HG03060 (cell line): ENCODE results near the gene GABRD.
"Not testable (repeated sequence)": the region's sequence is repeated elsewhere in the genome, so short reads cannot be mapped to it uniquely, and the experiment has no call there.

Source experiments
- ATAC-seq: cut with Tn5 transposase; IDR thresholded peaks from one replicate; pipeline ENCODE4 v1.9.1; 2021; ENCODE audit warnings: low read depth, moderate number of reproducible peaks; ENCODE audit not compliant: unreplicated experiment

GABRD gene, protein sequence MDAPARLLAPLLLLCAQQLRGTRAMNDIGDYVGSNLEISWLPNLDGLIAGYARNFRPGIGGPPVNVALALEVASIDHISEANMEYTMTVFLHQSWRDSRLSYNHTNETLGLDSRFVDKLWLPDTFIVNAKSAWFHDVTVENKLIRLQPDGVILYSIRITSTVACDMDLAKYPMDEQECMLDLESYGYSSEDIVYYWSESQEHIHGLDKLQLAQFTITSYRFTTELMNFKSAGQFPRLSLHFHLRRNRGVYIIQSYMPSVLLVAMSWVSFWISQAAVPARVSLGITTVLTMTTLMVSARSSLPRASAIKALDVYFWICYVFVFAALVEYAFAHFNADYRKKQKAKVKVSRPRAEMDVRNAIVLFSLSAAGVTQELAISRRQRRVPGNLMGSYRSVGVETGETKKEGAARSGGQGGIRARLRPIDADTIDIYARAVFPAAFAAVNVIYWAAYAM

DNA sequence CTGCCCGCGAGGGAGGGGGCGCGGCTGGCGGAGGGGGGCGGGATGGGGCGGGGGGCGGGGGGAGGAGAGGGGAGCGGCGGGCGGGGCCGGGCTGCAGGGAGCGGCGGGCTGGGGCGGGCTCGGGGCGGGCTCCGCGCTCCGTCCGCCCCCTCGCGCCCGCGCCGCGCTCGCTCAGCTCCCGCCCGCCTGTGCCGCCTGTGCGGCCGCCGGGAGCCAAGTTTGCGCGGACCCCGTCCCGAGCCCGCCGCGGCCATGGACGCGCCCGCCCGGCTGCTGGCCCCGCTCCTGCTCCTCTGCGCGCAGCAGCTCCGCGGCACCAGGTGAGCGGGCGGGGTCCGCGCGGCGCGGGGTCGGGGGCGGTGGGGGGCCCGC, at the start of gene GABRD:
Gene GABRD (plus strand): TSS at position 174 of the 372 bp plus-strand sequence. CDS start 79 bp downstream, at position 253.
- no peak for ATAC-seq

DNA sequence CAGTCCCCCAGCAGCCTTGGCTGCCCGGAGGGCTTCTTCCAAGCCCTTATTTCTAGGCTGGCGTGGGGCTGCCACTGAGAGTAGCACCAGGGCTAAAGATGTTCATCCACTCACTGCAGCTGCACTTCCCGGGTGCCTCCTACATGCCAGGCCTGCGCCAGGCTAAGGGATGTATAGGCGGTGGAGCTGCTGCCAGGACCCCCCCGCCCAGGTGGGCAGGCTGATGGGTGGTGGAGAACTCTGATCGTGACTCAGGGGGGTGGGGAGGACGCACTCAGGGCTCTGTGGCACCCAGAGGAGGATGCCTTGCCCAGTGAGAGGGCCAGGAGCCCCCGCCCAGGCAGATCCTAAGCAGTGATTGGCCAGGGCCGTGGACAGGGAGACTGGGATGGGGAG, 49.6 kb upstream of the GABRD start:
- no peak for ATAC-seq

DNA sequence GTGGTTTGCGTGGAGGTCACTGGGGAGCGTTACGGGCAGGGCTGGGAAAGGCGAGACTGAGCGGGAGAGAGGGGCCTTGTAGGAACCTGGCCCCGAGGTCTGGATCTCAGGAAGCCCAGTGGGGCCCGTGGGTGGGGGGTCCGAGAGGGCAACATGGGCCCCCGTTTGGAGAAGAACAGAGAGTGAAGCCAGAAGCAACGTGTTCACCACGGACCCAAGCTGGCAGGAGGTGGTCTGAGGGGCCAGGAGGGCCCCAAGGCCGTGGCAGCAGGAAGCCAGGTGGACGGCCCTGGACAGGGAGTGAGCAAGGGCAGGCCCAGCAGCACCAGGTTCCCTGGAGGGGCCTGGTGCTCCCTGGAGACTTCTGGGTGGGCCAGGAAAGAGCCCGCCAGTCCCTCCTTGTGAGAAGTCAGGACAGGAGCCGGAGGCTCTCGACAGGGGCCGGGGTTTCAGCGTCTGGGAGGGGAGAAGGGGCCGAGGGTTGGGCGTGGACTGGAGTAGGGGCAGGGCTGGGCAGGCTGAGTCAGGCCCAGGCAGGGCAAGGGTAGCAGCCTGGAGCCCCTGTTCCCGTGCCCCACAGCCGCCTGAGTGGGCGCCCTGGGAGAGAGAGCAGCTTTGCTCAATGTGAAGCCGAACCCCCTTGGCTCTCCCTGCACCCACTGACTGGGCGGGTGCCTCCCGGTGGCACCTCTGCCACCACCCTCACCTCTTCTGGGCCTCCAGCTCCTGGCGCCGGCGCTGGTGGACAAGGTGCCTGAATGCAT, 49.0 kb upstream of the GABRD start:
- ATAC-seq, result no peak

DNA sequence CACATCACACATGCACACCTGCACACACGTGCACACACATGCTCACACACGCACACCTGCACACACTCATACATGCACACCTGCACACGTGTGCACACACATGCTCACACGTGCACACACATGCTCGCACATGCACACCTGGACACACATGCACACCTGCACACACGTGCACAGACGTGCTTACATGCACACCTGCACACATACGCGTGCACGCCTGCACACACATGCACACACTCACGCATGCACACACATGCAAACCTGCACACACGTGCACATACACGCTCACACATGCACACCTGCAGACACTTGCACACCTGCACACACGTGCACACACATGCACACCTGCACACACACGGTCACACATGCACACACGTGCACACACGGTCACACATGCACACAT, 48.1 kb upstream of the GABRD start:
- no peak for ATAC-seq

DNA sequence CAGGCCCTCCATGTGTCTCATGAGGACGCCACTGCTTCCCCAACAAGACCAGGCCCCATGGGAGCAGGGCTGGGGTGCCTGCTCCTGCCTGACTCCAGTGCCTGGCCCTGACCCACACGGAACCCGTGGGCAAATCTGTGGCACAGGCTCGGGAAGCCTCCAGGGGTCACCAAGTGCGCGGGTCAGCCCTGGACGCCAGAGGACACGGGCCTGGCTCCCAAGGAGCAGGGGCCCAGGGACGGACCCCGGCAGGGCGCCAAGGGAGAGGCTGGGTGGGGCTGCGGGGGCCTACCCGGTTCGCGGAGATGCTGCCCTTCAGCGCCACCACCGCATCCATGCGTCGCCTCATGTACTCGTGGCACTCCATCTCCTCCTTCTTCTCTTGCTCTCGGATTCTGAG, 47.5 kb upstream of the GABRD start:
- no peak for ATAC-seq

DNA sequence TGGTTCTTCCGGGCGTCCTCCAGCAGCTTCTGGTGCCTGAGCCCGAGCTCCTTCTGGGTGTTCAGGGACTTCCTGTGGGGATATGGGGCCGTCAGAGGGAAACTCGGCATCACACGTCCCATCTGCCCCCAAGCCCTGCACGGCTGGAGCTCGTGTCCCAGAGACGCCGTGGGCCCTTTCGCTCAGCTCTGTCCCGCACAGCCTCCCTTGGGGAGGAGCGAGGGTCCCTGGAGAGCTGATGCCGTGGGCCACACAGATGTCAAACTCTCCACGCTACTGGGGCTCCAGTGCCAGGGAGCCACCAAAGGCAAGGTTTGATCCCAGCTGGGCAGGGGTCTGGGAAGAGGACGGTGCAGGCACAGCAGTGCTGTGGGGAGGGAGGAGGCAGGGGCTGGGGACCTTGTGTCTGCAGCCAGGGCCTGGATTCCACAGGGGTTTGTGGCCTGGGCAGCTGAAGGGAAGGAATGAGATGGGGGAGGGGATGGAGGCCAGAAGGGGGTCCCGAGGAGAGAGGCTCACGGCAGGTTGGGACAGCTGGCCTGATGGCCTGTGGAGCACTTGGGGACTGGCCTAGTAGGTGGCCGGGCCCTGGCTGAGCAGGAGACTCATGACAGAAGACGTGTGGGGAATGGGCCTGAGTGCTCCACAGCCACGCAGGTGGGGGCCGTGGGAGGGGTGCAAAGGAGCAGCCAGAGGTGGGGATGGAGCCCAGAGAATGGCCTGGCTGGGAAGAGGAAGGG, 46.0 kb upstream of the GABRD start:
- ATAC-seq, result no peak

DNA sequence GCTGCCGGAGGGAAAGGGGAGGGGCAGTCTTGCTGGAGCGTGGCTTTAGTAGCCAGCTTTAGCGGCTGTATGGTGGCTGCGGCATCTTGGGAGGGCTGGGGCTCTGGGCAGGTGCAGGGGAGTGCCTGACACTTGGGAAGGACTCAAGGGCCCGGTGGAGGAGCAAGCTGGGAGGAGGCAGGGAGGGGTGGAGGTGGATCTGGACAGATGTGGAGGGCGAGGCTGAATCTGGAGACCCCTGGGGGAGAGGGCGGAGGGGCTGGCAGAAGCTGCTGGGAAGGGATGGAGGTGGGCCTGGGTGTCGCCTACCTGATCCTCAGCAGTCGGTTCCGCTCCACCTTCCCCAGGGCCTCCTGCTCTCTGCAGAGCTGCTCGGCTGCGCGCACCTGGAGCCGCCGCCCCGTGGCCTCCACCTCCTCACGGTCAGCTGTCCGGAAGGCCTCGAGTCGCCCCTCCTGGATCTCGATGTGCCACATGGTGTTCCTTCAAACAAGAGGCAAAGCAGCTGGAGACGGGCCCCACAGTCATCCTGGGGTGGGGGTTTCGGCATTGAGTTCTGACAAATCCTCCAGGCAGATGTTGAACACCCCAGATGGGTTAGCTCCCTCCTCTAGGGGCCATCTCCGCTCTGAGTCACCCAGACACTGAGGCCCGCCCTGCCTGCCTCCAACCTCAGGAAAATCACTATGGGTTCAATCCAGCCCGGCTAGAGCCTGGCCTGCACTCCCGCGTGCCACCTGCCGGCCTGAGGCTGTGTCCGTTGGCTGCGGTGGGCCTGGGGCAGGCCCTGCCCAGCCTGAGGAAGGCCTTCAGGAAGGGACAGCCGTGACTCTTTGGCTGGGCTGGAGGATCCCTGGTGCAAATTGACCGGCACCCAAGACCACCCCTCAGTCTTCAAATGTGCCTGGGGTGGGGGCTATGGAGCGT, 45.2 kb upstream of the GABRD start:
- ATAC-seq, result no peak

DNA sequence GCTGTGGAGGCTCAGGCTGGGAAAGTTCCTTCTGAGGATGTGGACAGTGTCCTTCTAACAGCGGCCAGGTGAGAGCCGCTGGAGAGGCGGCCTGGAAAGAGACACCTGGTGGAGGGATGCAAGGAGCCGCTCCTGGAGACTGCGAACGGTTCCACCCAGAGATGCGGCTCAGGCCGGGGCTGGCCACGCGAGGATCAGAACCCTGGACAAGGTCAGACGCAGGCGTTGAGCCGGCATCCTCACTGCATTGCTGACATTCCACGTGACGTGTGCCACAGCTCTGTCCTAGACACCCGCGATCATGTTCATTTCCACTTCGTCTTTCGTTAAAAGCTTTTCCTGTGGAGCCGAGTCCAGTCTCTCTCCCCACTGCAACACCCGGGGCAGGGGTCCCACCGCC, 44.3 kb upstream of the GABRD start:
- no peak for ATAC-seq

DNA sequence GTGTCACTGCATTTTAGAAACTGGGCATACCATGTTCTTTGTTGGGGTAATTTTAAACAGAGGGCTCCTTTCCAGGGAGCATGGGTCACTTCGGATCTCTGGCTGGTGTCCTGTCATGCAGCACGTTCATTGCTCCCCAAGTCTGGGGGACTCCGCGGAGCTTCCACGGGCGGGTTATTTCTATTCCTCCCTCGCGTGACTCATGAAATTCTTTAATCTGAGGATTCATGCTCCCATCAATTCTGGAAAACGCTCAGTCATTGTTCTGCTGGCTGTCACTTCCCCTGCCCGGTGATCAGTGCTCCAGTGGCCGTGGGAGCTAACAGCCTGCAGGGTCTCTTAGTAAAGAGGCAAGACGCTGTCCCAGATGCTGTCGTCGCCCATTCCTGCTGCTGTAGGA, 43.6 kb upstream of the GABRD start:
- ATAC-seq, result no peak

DNA sequence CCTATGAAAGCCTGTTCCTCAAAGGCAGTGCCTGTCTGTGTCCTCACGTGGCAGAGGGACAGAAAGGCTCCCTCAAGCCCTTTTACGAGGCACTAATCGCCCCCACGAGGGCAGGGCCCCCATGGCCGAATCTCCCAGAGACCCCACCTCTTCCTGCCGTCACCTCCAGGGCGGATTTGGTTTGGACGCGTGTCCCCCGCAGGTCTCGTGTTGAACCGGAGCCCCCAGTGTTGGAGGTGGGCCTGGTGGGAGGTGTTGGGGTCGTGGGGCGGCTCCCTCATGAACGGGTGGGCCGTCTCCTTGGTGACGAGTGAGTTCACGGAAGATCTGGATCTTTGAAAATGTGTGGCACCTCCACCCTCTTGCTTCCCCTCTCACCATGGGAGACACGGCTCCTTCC, 43.1 kb upstream of the GABRD start:
- ATAC-seq, result no peak

DNA sequence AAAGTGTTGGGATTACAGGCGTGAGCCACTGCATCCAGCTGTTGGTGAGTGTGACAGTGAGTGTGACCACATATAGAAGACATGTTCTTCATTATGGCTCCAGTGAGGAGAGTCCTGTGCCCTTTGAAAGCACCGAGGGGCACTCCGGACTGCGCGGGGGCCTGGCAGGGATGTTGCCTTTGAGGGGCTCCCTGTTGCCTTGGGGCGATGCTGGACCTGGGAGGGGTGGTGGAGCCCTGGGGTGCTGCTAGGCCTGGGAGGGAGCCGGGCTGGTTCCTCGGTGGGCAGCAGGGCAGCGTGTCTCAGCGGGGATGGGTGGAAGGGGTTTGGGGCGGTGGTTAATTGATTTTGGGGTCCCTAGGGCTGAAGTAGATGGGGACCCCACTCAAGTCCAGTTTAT, 41.0 kb upstream of the GABRD start:
- ATAC-seq, result no peak

DNA sequence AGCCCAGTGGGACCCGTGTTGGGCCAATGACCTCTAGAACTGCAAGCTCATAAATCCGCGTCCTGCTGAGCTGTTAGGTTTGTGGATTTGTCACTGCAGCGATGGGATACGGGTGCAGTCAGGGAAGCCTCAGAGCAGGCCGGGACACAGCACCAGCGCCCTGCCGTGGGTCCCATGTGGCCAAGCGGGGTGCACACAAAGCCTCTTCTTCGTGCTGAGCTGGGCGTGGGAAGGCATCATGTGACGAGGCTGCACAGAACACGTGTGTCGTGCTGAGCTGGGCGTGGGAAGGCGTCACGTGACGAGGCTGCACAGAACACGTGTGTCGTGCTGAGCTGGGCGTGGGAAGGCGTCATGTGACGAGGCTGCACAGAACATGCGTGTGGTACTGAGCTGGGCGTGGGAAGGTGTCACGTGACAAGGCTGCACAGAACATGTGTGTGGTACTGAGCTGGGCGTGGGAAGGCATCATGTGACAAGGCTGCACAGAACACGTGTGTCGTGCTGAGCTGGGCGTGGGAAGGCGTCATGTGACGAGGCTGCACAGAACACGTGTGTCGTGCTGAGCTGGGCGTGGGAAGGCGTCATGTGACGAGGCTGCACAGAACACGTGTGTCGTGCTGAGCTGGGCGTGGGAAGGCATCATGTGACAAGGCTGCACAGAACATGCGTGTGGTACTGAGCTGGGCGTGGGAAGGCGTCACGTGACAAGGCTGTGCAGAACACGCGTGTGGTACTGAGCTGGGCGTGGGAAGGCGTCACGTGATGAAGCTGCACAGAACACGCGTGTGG, 40.3 kb upstream of the GABRD start:
- ATAC-seq, result not testable (repeated sequence)

DNA sequence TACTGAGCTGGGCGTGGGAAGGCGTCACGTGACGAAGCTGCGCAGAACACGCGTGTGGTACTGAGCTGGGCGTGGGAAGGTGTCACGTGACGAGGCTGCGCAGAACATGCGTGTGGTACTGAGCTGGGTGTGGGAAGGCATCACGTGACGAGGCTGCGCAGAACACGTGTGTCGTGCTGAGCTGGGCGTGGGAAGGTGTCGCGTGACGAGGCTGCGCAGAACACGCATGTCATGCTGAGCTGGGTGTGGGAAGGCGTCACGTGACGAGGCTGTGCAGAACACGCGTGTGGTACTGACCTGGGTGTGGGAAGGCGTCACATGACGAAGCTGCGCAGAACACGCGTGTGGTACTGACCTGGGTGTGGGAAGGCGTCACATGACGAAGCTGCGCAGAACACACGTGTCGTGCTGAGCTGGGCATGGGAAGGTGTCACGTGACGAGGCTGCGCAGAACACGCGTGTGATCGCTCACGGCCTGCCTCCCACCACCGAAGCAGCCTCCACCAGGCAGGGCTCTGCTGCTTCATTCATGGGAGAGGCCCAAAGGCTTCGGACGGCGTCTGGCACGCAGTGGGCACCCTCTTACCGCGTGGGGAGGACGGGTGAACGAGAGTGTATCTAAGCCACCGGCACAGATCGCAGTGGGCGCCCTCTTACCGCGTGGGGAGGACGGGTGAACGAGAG, 39.5 kb upstream of the GABRD start:
- no peak for ATAC-seq

DNA sequence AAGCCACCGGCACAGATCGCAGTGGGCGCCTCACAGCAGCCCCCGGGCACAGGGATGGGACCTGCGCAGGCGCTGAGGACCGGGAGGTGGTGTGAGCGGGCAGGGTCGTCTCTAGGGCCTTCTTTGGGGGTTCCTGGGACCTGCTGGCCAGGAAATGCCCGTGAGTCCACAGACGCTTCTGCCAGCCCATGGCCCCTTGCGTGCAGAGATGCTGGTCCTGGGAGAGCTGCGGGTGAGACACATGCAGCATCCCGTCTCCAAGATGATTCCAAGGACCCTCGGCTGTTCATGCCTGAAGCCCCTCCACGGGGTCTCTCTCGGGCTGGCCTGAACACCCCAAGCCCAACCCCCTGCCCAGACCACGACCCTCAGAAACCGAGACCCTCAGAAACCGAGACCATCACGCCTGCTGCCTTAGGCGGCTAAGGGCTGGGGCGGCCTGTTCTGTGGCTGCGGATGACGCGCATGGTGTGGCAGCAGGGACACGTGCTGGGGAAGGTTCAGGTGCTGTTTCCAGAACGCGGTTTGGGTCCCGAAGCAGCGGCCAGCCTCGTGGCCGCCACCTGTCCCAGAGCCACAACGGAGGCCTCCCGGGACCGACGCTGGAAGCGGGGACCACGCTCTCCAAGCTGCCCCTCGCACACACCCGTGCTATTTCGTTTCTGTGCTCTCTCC, 38.5 kb upstream of the GABRD start:
- ATAC-seq, result no peak

DNA sequence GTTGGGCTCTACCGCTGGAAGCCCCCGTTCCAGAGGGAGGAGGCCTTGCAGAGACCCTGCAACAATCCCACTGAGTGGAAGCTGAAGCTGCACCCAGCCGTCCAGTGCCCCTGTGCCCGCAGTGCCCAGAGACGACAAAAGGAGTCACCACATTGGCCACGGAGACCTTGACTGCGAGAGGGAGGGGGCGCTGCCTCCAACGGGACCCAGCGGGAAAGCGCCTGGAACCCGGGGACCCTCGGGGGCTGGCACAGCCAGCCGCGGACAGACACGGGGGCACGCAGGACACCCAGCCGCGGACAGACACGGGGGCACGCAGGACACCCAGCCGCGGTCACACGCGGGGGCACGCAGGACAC, 38.0 kb upstream of the GABRD start:
- no peak for ATAC-seq

DNA sequence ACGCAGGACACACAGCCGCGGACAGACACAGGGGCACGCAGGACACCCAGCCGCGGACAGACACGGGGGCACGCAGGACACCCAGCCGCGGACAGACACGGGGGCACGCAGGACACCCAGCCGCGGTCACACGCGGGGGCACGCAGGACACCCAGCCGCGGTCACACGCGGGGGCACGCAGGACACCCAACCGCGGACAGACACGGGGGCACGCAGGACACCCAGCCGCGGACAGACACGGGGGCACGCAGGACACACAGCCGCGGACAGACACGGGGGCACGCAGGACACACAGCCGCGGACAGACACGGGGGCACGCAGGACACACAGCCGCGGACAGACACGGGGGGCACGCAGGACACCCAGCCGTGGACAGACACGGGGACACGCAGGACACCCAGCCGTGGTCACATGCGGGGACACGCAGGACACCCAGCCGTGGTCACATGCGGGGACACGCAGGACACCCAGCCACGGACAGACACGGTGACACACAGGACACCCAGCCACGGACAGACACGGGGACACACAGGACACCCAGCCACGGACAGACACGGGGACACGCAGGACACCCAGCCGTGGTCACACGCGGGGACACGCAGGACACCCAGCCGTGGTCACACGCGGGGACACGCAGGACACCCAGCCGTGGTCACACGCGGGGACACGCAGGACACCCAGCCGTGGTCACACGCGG, 37.4 kb upstream of the GABRD start:
- ATAC-seq, result not testable (repeated sequence)

DNA sequence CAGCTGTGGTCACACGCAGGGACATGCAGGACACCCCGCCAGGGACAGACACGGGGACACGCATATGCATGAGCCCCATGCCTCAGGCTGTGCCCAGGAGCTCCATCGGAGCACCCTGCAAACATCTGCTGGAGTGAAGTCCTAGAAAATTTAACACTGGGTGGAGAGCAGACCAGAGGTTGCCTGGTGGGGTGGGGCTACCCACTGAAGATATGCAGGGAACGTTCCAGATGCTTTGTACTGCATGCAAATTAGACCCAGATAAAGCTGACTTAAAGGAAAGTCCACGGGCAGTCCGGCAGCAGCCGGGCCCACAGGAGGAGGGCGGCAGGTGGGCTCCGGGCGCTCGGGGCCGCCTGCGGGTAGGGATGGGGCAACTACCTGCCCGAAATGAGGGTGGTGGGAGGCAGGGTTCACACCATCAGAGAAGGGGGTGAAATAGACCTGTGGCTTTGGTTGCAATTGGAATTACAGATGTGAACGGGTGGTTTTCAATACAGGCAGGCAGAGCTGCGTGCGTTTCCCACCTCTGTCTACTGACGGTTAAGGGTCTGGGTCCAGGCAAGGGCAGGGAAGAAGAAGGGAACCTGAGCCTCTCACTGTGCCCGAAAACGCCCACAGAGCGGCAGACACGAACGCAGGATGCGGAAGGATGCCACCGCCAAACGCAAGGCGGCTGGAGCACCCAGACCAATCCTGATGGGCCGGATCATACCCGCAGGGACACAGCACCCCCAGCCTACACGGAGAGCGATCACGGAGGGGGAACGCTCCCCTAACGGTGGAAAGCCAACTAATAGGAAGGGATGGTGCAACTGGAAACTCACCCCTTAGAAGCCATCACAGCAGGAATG, 36.5 kb upstream of the GABRD start:
- ATAC-seq, result no peak
